Measurements from ENCODE around the gene TOR1AIP2.

TOR1AIP2 gene

GRCh38 chr1:179816196-179816960, 61.2 kb downstream of the TOR1AIP2 start:
- no peak overlapping the region for H3K27ac ChIP-seq (ENCODE audit: low read depth, low read length)

GRCh38 chr1:179815641-179816040, 62.0 kb downstream of the TOR1AIP2 start:
- no peaks in the 10 kb centered on the region for H3K36me3 ChIP-seq (ENCODE audit: insufficient read depth, low read length)
- H2AFZ ChIP-seq (ENCODE audit: low read length, unreplicated experiment), result peak overlapping the region; percentile 77
- H3K4me3 ChIP-seq (ENCODE audit: low read depth, low read length), result peak overlapping the region; percentile 78
- peaks cover 28% of the 10 kb centered on the region for H3K27me3 ChIP-seq (ENCODE audit: insufficient read depth, low read length)
- no peak overlapping the region for H3K27ac ChIP-seq (ENCODE audit: low read depth, low read length)
- peaks cover 10% of the 10 kb centered on the region for H3K4me1 ChIP-seq (ENCODE audit: control insufficient read depth, insufficient read depth, low read length, unreplicated experiment)
- no peaks in the 10 kb centered on the region for H3K79me2 ChIP-seq (ENCODE audit: control insufficient read depth, insufficient read depth, low read length, unreplicated experiment)

More at GRCh38 chr1:179816196-179816960, 61.2 kb downstream of the TOR1AIP2 start:
- Histone ChIP-seq H3K36me3 (ENCODE audit: insufficient read depth, low read length) (no peaks in the 10 kb centered on the region), H3K4me3 (ENCODE audit: low read depth, low read length) (no peak overlapping the region), H3K4me1 (ENCODE audit: control insufficient read depth, insufficient read depth, low read length, unreplicated experiment) (peaks cover 10% of the 10 kb centered on the region), H3K79me2 (ENCODE audit: control insufficient read depth, insufficient read depth, low read length, unreplicated experiment) (no peaks in the 10 kb centered on the region), H2AFZ (ENCODE audit: low read length, unreplicated experiment) (no peak overlapping the region), H3K27me3 (ENCODE audit: insufficient read depth, low read length) (peaks cover 22% of the 10 kb centered on the region)

DNA sequence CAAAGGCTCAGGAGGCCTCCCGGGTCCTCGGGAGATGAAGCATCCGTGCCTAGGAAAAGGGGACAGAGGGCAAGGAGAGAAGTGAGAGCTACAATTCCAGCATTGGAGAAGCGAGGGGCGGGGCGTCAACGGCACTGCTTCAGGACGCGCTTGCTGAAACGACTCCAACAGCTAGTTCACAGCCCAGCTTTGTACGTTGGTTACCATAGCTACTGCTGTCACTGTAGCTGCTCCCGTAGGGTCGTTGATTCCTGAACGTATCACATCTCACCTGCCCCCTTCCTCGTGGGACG, 63.1 kb downstream of the TOR1AIP2 start:
- H2AFZ ChIP-seq (ENCODE audit: low read length, unreplicated experiment), result peak overlapping the region; percentile 77
- H3K4me1 ChIP-seq (ENCODE audit: control insufficient read depth, insufficient read depth, low read length, unreplicated experiment), result peaks cover 10% of the 10 kb centered on the region
- no peaks in the 10 kb centered on the region for H3K79me2 ChIP-seq (ENCODE audit: control insufficient read depth, insufficient read depth, low read length, unreplicated experiment)
- peaks cover 28% of the 10 kb centered on the region for H3K27me3 ChIP-seq (ENCODE audit: insufficient read depth, low read length)
- H3K27ac ChIP-seq (ENCODE audit: low read depth, low read length), result no peak overlapping the region
- H3K36me3 ChIP-seq (ENCODE audit: insufficient read depth, low read length), result no peaks in the 10 kb centered on the region
- peak overlapping the region; percentile 78 for H3K4me3 ChIP-seq (ENCODE audit: low read depth, low read length)

- H3K27me3 ChIP-seq (ENCODE audit: insufficient read depth, low read length), result peaks cover 28% of the 10 kb centered on the region
- no peaks in the 10 kb centered on the region for H3K79me2 ChIP-seq (ENCODE audit: control insufficient read depth, insufficient read depth, low read length, unreplicated experiment)
- no peak overlapping the region for H2AFZ ChIP-seq (ENCODE audit: low read length, unreplicated experiment)
- H3K27ac ChIP-seq (ENCODE audit: low read depth, low read length), result no peak overlapping the region
- peaks cover 10% of the 10 kb centered on the region for H3K4me1 ChIP-seq (ENCODE audit: control insufficient read depth, insufficient read depth, low read length, unreplicated experiment)
- H3K4me3 ChIP-seq (ENCODE audit: low read depth, low read length), result peak overlapping the region; percentile 78
- no peaks in the 10 kb centered on the region for H3K36me3 ChIP-seq (ENCODE audit: insufficient read depth, low read length)
Measured at GRCh38 chr1:179813626-179814545, 63.7 kb downstream of the TOR1AIP2 start.

DNA sequence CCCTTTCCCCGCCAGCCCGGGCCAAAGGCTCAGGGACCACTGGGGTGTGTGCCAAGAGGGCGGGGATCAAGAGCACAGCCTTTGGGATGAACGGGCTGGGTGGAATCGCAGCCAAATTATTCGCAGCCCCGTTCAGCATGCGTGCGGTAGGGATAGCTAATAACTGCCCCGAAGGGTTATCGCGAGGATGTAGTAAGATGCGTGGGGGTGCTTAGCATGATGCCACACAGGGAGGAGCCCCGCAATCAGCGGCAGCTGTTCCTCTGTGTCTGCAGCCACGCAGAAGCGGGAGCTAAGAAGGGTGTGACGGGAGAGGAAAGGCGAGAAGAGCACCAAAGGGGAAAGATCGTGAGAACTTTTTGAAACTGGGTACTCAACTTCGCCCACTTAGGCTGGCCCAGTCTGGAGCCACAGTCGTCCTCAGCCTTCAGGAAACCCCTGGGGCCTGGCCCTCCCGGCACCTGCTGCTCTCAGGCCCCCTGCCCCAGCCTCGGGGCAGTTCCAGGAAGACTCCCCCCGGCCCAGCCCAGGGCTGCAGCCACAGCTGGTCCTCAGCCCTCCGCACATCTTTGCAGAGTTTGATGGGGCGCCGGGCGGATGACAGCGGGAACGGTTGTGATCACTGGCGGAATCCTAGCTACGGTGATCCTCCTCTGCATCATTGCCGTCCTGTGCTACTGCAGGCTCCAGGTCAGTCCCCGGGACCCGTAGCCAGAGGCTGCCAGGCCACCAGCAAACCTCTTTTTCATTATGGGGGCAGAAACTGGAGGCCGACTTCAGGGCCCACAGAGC, 64.9 kb downstream of the TOR1AIP2 start:
- peaks cover 28% of the 10 kb centered on the region for H3K27me3 ChIP-seq (ENCODE audit: insufficient read depth, low read length)
- H3K36me3 ChIP-seq (ENCODE audit: insufficient read depth, low read length), result no peaks in the 10 kb centered on the region
- H2AFZ ChIP-seq (ENCODE audit: low read length, unreplicated experiment), result no peak overlapping the region
- H3K79me2 ChIP-seq (ENCODE audit: control insufficient read depth, insufficient read depth, low read length, unreplicated experiment), result no peaks in the 10 kb centered on the region
- no peak overlapping the region for H3K4me3 ChIP-seq (ENCODE audit: low read depth, low read length)
- H3K27ac ChIP-seq (ENCODE audit: low read depth, low read length), result no peak overlapping the region
- peaks cover 10% of the 10 kb centered on the region for H3K4me1 ChIP-seq (ENCODE audit: control insufficient read depth, insufficient read depth, low read length, unreplicated experiment)

DNA sequence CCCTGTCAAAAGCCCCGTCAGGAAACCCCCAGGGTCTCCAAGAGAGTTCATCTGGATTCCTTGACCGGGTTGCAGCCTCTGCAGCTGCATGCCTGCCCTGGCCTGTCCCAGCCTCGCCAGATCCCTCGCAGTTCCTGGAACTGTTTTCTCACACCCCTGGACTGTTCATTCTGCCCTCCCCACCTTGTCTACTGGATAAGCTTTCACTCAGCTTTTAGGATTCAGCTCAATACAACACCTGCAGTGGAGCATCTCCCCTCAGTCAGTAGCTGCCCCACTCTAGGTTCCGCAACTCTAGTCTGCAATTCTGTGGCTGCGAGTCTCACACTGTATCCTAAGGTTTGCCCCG, 67.3 kb downstream of the TOR1AIP2 start:
- Histone ChIP-seq H3K4me3 (ENCODE audit: low read depth, low read length) (no peak overlapping the region), H3K36me3 (ENCODE audit: insufficient read depth, low read length) (no peaks in the 10 kb centered on the region), H2AFZ (ENCODE audit: low read length, unreplicated experiment) (no peak overlapping the region), H3K79me2 (ENCODE audit: control insufficient read depth, insufficient read depth, low read length, unreplicated experiment) (no peaks in the 10 kb centered on the region), H3K27ac (ENCODE audit: low read depth, low read length) (no peak overlapping the region), H3K27me3 (ENCODE audit: insufficient read depth, low read length) (peaks cover 28% of the 10 kb centered on the region), H3K4me1 (ENCODE audit: control insufficient read depth, insufficient read depth, low read length, unreplicated experiment) (peaks cover 2% of the 10 kb centered on the region)

DNA sequence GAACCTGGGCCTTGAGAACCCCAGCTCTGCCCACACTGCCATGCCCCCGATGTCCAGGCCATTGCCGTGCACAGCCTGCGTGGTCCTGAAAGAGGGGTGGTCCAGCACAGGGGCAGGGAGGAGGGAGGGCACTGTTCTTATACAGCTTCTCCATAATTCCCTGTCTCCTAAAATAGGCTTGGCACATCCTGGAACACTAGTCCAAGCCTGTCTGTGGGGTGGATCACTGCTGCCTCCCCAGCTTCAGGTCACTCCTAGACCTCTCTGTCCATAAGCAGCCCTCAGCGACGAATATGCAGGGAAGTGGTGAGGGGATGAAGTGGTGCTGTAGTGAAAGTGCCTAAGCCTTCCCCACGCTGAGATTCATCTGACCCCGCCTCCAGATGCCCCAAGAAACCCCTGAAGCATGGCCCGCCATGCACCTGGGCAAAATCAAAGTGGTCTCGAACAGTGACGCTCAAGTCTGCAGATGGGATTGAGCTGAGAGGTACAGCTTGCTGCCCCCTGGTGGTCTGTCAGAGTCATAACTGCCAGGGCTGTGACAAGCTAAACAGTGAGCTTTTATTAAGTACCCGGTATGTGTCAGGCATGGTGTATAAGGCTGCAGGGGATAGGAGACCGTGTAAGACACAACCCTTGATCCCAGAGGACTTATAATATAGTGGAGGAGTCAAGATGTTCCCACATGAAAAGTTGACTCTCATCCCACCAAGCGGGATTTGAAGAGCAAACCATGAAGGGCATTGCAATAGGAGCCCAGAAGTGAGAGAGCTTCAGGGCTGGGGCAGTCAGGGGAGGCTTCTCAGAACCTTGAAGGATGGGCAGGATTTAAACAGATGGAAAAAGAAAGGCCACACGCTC, 67.9 kb downstream of the TOR1AIP2 start:
- Histone ChIP-seq H3K4me1 (ENCODE audit: control insufficient read depth, insufficient read depth, low read length, unreplicated experiment) (no peaks in the 10 kb centered on the region), H3K4me3 (ENCODE audit: low read depth, low read length) (no peak overlapping the region), H3K27me3 (ENCODE audit: insufficient read depth, low read length) (peaks cover 28% of the 10 kb centered on the region), H2AFZ (ENCODE audit: low read length, unreplicated experiment) (no peak overlapping the region), H3K36me3 (ENCODE audit: insufficient read depth, low read length) (no peaks in the 10 kb centered on the region), H3K79me2 (ENCODE audit: control insufficient read depth, insufficient read depth, low read length, unreplicated experiment) (no peaks in the 10 kb centered on the region), H3K27ac (ENCODE audit: low read depth, low read length) (no peak overlapping the region)

GRCh38 chr1:179808503-179808902, 69.1 kb downstream of the TOR1AIP2 start:
- no peak overlapping the region for H3K27ac ChIP-seq (ENCODE audit: low read depth, low read length)
- H3K4me1 ChIP-seq (ENCODE audit: control insufficient read depth, insufficient read depth, low read length, unreplicated experiment), result no peaks in the 10 kb centered on the region
- H3K4me3 ChIP-seq (ENCODE audit: low read depth, low read length), result no peak overlapping the region
- no peak overlapping the region for H2AFZ ChIP-seq (ENCODE audit: low read length, unreplicated experiment)
- H3K27me3 ChIP-seq (ENCODE audit: insufficient read depth, low read length), result peaks cover 34% of the 10 kb centered on the region
- H3K36me3 ChIP-seq (ENCODE audit: insufficient read depth, low read length), result no peaks in the 10 kb centered on the region
- no peaks in the 10 kb centered on the region for H3K79me2 ChIP-seq (ENCODE audit: control insufficient read depth, insufficient read depth, low read length, unreplicated experiment)

- Histone ChIP-seq H3K4me3 (ENCODE audit: low read depth, low read length) (no peak overlapping the region), H3K27ac (ENCODE audit: low read depth, low read length) (no peak overlapping the region), H3K27me3 (ENCODE audit: insufficient read depth, low read length) (peaks cover 29% of the 10 kb centered on the region), H2AFZ (ENCODE audit: low read length, unreplicated experiment) (no peak overlapping the region), H3K36me3 (ENCODE audit: insufficient read depth, low read length) (no peaks in the 10 kb centered on the region), H3K79me2 (ENCODE audit: control insufficient read depth, insufficient read depth, low read length, unreplicated experiment) (no peaks in the 10 kb centered on the region), H3K4me1 (ENCODE audit: control insufficient read depth, insufficient read depth, low read length, unreplicated experiment) (no peaks in the 10 kb centered on the region)
Measured at GRCh38 chr1:179807691-179808485, 69.7 kb downstream of the TOR1AIP2 start.
